Measurements from ENCODE around the gene TNFRSF18. TPM values are rescaled to one million over a fixed set of nuclear protein-coding genes. Genes with fewer than 3 reads are reported as not detected.

The TNFRSF18 gene
- total and polyA plus RNA-seq, 2 donors (not counting 1 experiment from before 2014, with no cell fraction given), result 10.1 to 33.5 TPM

- H3K27ac ChIP-seq (ENCODE audit: low read length in 2 of 2), result no peak overlapping the region
- no peak overlapping the region for H3K9ac ChIP-seq (ENCODE audit: low read length)
- no peak for TF ChIP-seq CTCF (IDR thresholded peaks at IDR 0.05)
- no peak for TF ChIP-seq EZH2 (IDR thresholded peaks at IDR 0.05; ENCODE audit: borderline replicate concordance, insufficient read depth, low read depth, low read length, poor library complexity, severe bottlenecking)
- peaks cover 55% of the 10 kb centered on the region for H3K79me2 ChIP-seq (ENCODE audit: control insufficient read depth, insufficient read depth, low read length)
- Mint-ChIP-seq H3K4me1 (peaks cover 6% of the 10 kb centered on the region), H3K27me3 (no peaks in the 10 kb centered on the region), H3K27ac (no peak overlapping the region), H3K4me3 (no peak overlapping the region), H3K9me3 (ENCODE audit: insufficient read depth) (no peaks in the 10 kb centered on the region)
- H3K9me3 ChIP-seq (ENCODE audit: control extremely low read depth in 1 of 3, control insufficient read depth in 2 of 3, insufficient read depth in 1 of 3, low read length in 2 of 3), result no peaks in the 10 kb centered on the region
- ATAC-seq (ENCODE audit: low read depth) (no peak), DNase-seq (no peak)
- H3K4me1 ChIP-seq (ENCODE audit: control insufficient read depth in 2 of 2, insufficient read depth in 2 of 2, low read length in 2 of 2), result no peaks in the 10 kb centered on the region
- H3K36me3 ChIP-seq (replicated peaks in 1 of 2; ENCODE audit: control extremely low read depth in 1 of 2, control insufficient read depth in 1 of 2, extremely low read depth in 1 of 2, insufficient read depth in 2 of 2, low read length in 1 of 2), result peaks cover 0 to 80% of the 10 kb centered on the region in 2 experiments
- CTCF ChIA-PET, result no interaction called here
- no peak overlapping the region for H3K4me3 ChIP-seq (ENCODE audit: control extremely low read depth in 1 of 5, extremely low read depth in 1 of 5, insufficient read depth in 1 of 5, low read depth in 2 of 5, low read length in 4 of 5)
- H4K20me1 ChIP-seq (ENCODE audit: control insufficient read depth, insufficient read depth, low read length, poor library complexity, severe bottlenecking), result peaks cover 93% of the 10 kb centered on the region
- no peak overlapping the region for H2AFZ ChIP-seq (ENCODE audit: insufficient read depth, low read depth, low read length, poor library complexity, severe bottlenecking)
- WGBS (ENCODE audit: insufficient coverage), result 96% methylated on average over 20 of the region's 21 CpGs
- POLR2A ChIA-PET, result no interaction called here
- intact Hi-C loops (cut with micrococcal nuclease), result no loop called here
- no peaks in the 10 kb centered on the region for H3K27me3 ChIP-seq (replicated peaks in 1 of 4; ENCODE audit: control extremely low read depth in 1 of 4, control insufficient read depth in 3 of 4, insufficient read depth in 4 of 4, low read length in 3 of 4)
- no peak overlapping the region for H3K4me2 ChIP-seq (replicated peaks; ENCODE audit: low read depth, low read length, poor library complexity, severe bottlenecking)
Measured at GRCh38 chr1:1223891-1224290, 17.5 kb upstream of the TNFRSF18 start.

DNA sequence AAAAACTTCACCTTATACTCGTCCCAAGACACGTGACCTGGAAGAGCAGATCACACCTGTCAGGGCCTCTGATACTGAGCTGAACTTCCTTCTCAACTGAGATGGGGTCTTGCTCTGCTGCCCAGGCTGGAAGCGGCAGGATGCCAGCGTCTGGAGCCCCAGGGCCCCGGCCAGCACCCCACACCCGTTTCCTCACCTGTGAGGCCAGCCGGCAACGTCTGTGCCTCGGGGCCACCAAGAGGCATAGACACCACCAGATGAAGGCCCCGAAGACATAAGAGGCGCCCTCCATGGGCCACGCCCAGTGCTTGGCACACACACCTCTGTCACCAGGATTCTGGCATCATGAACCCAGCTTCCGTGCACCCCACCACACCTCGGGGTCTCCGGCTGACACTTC is 16.9 kb upstream of the TNFRSF18 start:
- Histone ChIP-seq H4K20me1 (ENCODE audit: control insufficient read depth, insufficient read depth, low read length, poor library complexity, severe bottlenecking) (peaks cover 93% of the 10 kb centered on the region), H3K4me1 (ENCODE audit: control insufficient read depth in 2 of 2, insufficient read depth in 2 of 2, low read length in 2 of 2) (no peaks in the 10 kb centered on the region), H3K9me3 (ENCODE audit: control extremely low read depth in 1 of 3, control insufficient read depth in 2 of 3, insufficient read depth in 1 of 3, low read length in 2 of 3) (no peaks in the 10 kb centered on the region), H3K9ac (ENCODE audit: low read length) (no peak overlapping the region), H3K36me3 (replicated peaks in 1 of 2; ENCODE audit: control extremely low read depth in 1 of 2, control insufficient read depth in 1 of 2, extremely low read depth in 1 of 2, insufficient read depth in 2 of 2, low read length in 1 of 2) (peaks cover 0 to 79% of the 10 kb centered on the region in 2 experiments), H3K4me2 (replicated peaks; ENCODE audit: low read depth, low read length, poor library complexity, severe bottlenecking) (no peak overlapping the region), H2AFZ (ENCODE audit: insufficient read depth, low read depth, low read length, poor library complexity, severe bottlenecking) (no peak overlapping the region), H3K4me3 (ENCODE audit: control extremely low read depth in 1 of 5, extremely low read depth in 1 of 5, insufficient read depth in 1 of 5, low read depth in 2 of 5, low read length in 4 of 5) (no peak overlapping the region), H3K27ac (ENCODE audit: low read length in 2 of 2) (no peak overlapping the region), H3K79me2 (ENCODE audit: control insufficient read depth, insufficient read depth, low read length) (peaks cover 49% of the 10 kb centered on the region), H3K27me3 (replicated peaks in 1 of 4; ENCODE audit: control extremely low read depth in 1 of 4, control insufficient read depth in 3 of 4, insufficient read depth in 4 of 4, low read length in 3 of 4) (no peaks in the 10 kb centered on the region)
- 99% methylated on average over 12 of the region's 15 CpGs for WGBS (ENCODE audit: insufficient coverage)
- Mint-ChIP-seq H3K4me3 (no peak overlapping the region), H3K27me3 (no peaks in the 10 kb centered on the region), H3K27ac (no peak overlapping the region), H3K9me3 (ENCODE audit: insufficient read depth) (no peaks in the 10 kb centered on the region), H3K4me1 (peaks cover 3% of the 10 kb centered on the region)
- POLR2A ChIA-PET, result no interaction called here
- ATAC-seq (ENCODE audit: low read depth) (no peak), DNase-seq (no peak)
- CTCF ChIA-PET, result no interaction called here
- intact Hi-C loops (cut with micrococcal nuclease), result no loop called here
- TF ChIP-seq EZH2 (IDR thresholded peaks at IDR 0.05; ENCODE audit: borderline replicate concordance, insufficient read depth, low read depth, low read length, poor library complexity, severe bottlenecking), result no peak
- no peak for TF ChIP-seq CTCF (IDR thresholded peaks at IDR 0.05)
